Stimulated activated CD4-positive, alpha-beta T cell treated with anti-CD3 and anti-CD28 coated beads, TNF-alpha, amount 100 ng/mL, for 4 hours (primary cell): ENCODE data around the gene DLG1.

Experiments
- DNase-seq, 3 experiments: peaks; one replicate each; pipeline ENCODE4 v3.0.0-alpha.2; 2020; ENCODE audit warnings: low read depth in 3 of 3

DLG1 gene

GRCh38 chr3:196998966-196999760 is 299.2 kb downstream of the DLG1 start:
- no peak for DNase-seq

- DNase-seq = no peak
Observed at GRCh38 chr3:196997311-196997710, 301.1 kb downstream of the DLG1 start.

GRCh38 chr3:196996454-196997265 is 301.8 kb downstream of the DLG1 start:
- DNase-seq = no peak

GRCh38 chr3:196995646-196996355 is 302.6 kb downstream of the DLG1 start:
- DNase-seq = no peak

GRCh38 chr3:196995027-196995426 is 303.4 kb downstream of the DLG1 start:
- no peak for DNase-seq

GRCh38 chr3:196994056-196994455 is 304.4 kb downstream of the DLG1 start:
- no peak for DNase-seq
